ENCODE results near the gene KRTAP12-2. TPM values are rescaled to one million over a fixed set of nuclear protein-coding genes. Genes with fewer than 3 reads are reported as not detected.
"Not testable (repeated sequence)": the region's sequence is repeated elsewhere in the genome, so short reads cannot be mapped to it uniquely, and the experiment has no call there.

The KRTAP12-2 gene
- polyA plus RNA-seq, 2 donors, result not detected

- Histone ChIP-seq H3K4me3 (ENCODE audit: low read depth in 1 of 2, low read length in 2 of 2) (no peak overlapping the region), H3K36me3 (ENCODE audit: control insufficient read depth in 2 of 2, insufficient read depth in 2 of 2, low read length in 1 of 2) (no peaks in the 10 kb centered on the region), H3K27me3 (ENCODE audit: control insufficient read depth in 1 of 2, insufficient read depth in 2 of 2, low read length in 2 of 2) (peaks cover 0 to 7% of the 10 kb centered on the region in 2 donors), H3K4me1 (ENCODE audit: control insufficient read depth in 2 of 2, insufficient read depth in 2 of 2, low read length in 1 of 2) (no peaks in the 10 kb centered on the region), H3K9me3 (ENCODE audit: control insufficient read depth in 2 of 2, insufficient read depth in 1 of 2, low read depth in 1 of 2, low read length in 1 of 2) (peaks cover 4 to 12% of the 10 kb centered on the region in 2 donors), H3K27ac (ENCODE audit: low read depth in 2 of 2, low read length in 1 of 2) (no peak overlapping the region)
- 78 to 82% methylated on average over 20 to 22 of the region's 22 CpGs for WGBS, 2 donors
These were observed 35.6 kb upstream of the KRTAP12-2 start for GRCh38 chr21:44702111-44702972.

GRCh38 chr21:44701541-44701940 lies 34.8 kb upstream of the KRTAP12-2 start:
- no peak overlapping the region for H3K4me3 ChIP-seq (ENCODE audit: low read depth in 1 of 2, low read length in 2 of 2)
- no peaks in the 10 kb centered on the region for H3K4me1 ChIP-seq (ENCODE audit: control insufficient read depth in 2 of 2, insufficient read depth in 2 of 2, low read length in 1 of 2)
- no peak overlapping the region for H3K27ac ChIP-seq (ENCODE audit: low read depth in 2 of 2, low read length in 1 of 2)
- H3K36me3 ChIP-seq (ENCODE audit: control insufficient read depth in 2 of 2, insufficient read depth in 2 of 2, low read length in 1 of 2), result no peaks in the 10 kb centered on the region
- H3K9me3 ChIP-seq (ENCODE audit: control insufficient read depth in 2 of 2, insufficient read depth in 1 of 2, low read depth in 1 of 2, low read length in 1 of 2), result peaks cover 4 to 12% of the 10 kb centered on the region in 2 donors
- WGBS, 2 donors, result 35 to 39% methylated on average over 12 of the region's 12 CpGs
- peaks cover 0 to 4% of the 10 kb centered on the region in 2 donors for H3K27me3 ChIP-seq (ENCODE audit: control insufficient read depth in 1 of 2, insufficient read depth in 2 of 2, low read length in 2 of 2)

GRCh38 chr21:44701023-44701400 lies 34.3 kb upstream of the KRTAP12-2 start:
- Histone ChIP-seq H3K27ac (ENCODE audit: low read depth in 2 of 2, low read length in 1 of 2) (no peak overlapping the region), H3K4me1 (ENCODE audit: control insufficient read depth in 2 of 2, insufficient read depth in 2 of 2, low read length in 1 of 2) (no peaks in the 10 kb centered on the region), H3K4me3 (ENCODE audit: low read depth in 1 of 2, low read length in 2 of 2) (no peak overlapping the region), H3K36me3 (ENCODE audit: control insufficient read depth in 2 of 2, insufficient read depth in 2 of 2, low read length in 1 of 2) (no peaks in the 10 kb centered on the region), H3K27me3 (ENCODE audit: control insufficient read depth in 1 of 2, insufficient read depth in 2 of 2, low read length in 2 of 2) (peaks cover 0 to 4% of the 10 kb centered on the region in 2 donors), H3K9me3 (ENCODE audit: control insufficient read depth in 2 of 2, insufficient read depth in 1 of 2, low read depth in 1 of 2, low read length in 1 of 2) (peaks cover under 1 to 6% of the 10 kb centered on the region in 2 donors)
- WGBS, 2 donors, result 84 to 88% methylated on average over 14 of the region's 14 CpGs

- H3K27me3 ChIP-seq (ENCODE audit: control insufficient read depth in 1 of 2, insufficient read depth in 2 of 2, low read length in 2 of 2), result peaks cover 0 to 4% of the 10 kb centered on the region in 2 donors
- no peaks in the 10 kb centered on the region for H3K4me1 ChIP-seq (ENCODE audit: control insufficient read depth in 2 of 2, insufficient read depth in 2 of 2, low read length in 1 of 2)
- H3K9me3 ChIP-seq (ENCODE audit: control insufficient read depth in 2 of 2, insufficient read depth in 1 of 2, low read depth in 1 of 2, low read length in 1 of 2), result peaks cover 0 to 5% of the 10 kb centered on the region in 2 donors
- H3K4me3 ChIP-seq (ENCODE audit: low read depth in 1 of 2, low read length in 2 of 2), result no peak overlapping the region
- H3K36me3 ChIP-seq (ENCODE audit: control insufficient read depth in 2 of 2, insufficient read depth in 2 of 2, low read length in 1 of 2), result no peaks in the 10 kb centered on the region
- WGBS, 2 donors, result 49 to 62% methylated on average over 20 to 21 of the region's 21 CpGs
- no peak overlapping the region for H3K27ac ChIP-seq (ENCODE audit: low read depth in 2 of 2, low read length in 1 of 2)
These were observed 33.6 kb upstream of the KRTAP12-2 start for GRCh38 chr21:44700101-44701022.

- Histone ChIP-seq H3K27ac (ENCODE audit: low read depth in 2 of 2, low read length in 1 of 2) (no peak overlapping the region), H3K4me3 (ENCODE audit: low read depth in 1 of 2, low read length in 2 of 2) (no peak overlapping the region), H3K9me3 (ENCODE audit: control insufficient read depth in 2 of 2, insufficient read depth in 1 of 2, low read depth in 1 of 2, low read length in 1 of 2) (peaks cover 0 to 3% of the 10 kb centered on the region in 2 donors), H3K27me3 (ENCODE audit: control insufficient read depth in 1 of 2, insufficient read depth in 2 of 2, low read length in 2 of 2) (peaks cover 0 to 4% of the 10 kb centered on the region in 2 donors), H3K36me3 (ENCODE audit: control insufficient read depth in 2 of 2, insufficient read depth in 2 of 2, low read length in 1 of 2) (no peaks in the 10 kb centered on the region), H3K4me1 (ENCODE audit: control insufficient read depth in 2 of 2, insufficient read depth in 2 of 2, low read length in 1 of 2) (no peaks in the 10 kb centered on the region)
- 59 to 69% methylated on average over 17 of the region's 17 CpGs for WGBS, 2 donors
These were observed 32.8 kb upstream of the KRTAP12-2 start for GRCh38 chr21:44699502-44700001.

GRCh38 chr21:44697811-44698734 lies 31.3 kb upstream of the KRTAP12-2 start:
- WGBS, 2 donors, result 34 to 45% methylated on average over 35 of the region's 35 CpGs
- no peaks in the 10 kb centered on the region for H3K36me3 ChIP-seq (ENCODE audit: control insufficient read depth in 2 of 2, insufficient read depth in 2 of 2, low read length in 1 of 2)
- H3K27ac ChIP-seq (ENCODE audit: low read depth in 2 of 2, low read length in 1 of 2), result no peak overlapping the region
- peaks cover 0 to 3% of the 10 kb centered on the region in 2 donors for H3K9me3 ChIP-seq (ENCODE audit: control insufficient read depth in 2 of 2, insufficient read depth in 1 of 2, low read depth in 1 of 2, low read length in 1 of 2)
- H3K4me1 ChIP-seq (ENCODE audit: control insufficient read depth in 2 of 2, insufficient read depth in 2 of 2, low read length in 1 of 2), result no peaks in the 10 kb centered on the region
- peaks cover 0 to 4% of the 10 kb centered on the region in 2 donors for H3K27me3 ChIP-seq (ENCODE audit: control insufficient read depth in 1 of 2, insufficient read depth in 2 of 2, low read length in 2 of 2)
- H3K4me3 ChIP-seq (ENCODE audit: low read depth in 1 of 2, low read length in 2 of 2), result no peak overlapping the region

GRCh38 chr21:44697172-44697810 lies 30.6 kb upstream of the KRTAP12-2 start, which contains the start of gene KRTAP10-12:
Gene KRTAP10-12 (plus strand): TSS chr21:44697172. CDS start chr21:44697202, 30 bp downstream.
- H3K4me1 ChIP-seq (ENCODE audit: control insufficient read depth in 2 of 2, insufficient read depth in 2 of 2, low read length in 1 of 2); H3K9me3 ChIP-seq (ENCODE audit: control insufficient read depth in 2 of 2, insufficient read depth in 1 of 2, low read depth in 1 of 2, low read length in 1 of 2); H3K4me3 ChIP-seq (ENCODE audit: low read depth in 1 of 2, low read length in 2 of 2); H3K27ac ChIP-seq (ENCODE audit: low read depth in 2 of 2, low read length in 1 of 2); H3K36me3 ChIP-seq (ENCODE audit: control insufficient read depth in 2 of 2, insufficient read depth in 2 of 2, low read length in 1 of 2); H3K27me3 ChIP-seq (ENCODE audit: control insufficient read depth in 1 of 2, insufficient read depth in 2 of 2, low read length in 2 of 2): not testable (repeated sequence)
- 35 to 43% methylated on average over 16 to 21 of the region's 21 CpGs for WGBS, 2 donors

- Histone ChIP-seq H3K27me3 (ENCODE audit: control insufficient read depth in 1 of 2, insufficient read depth in 2 of 2, low read length in 2 of 2) (peaks cover 0 to 4% of the 10 kb centered on the region in 2 donors), H3K4me1 (ENCODE audit: control insufficient read depth in 2 of 2, insufficient read depth in 2 of 2, low read length in 1 of 2) (no peaks in the 10 kb centered on the region), H3K27ac (ENCODE audit: low read depth in 2 of 2, low read length in 1 of 2) (no peak overlapping the region), H3K9me3 (ENCODE audit: control insufficient read depth in 2 of 2, insufficient read depth in 1 of 2, low read depth in 1 of 2, low read length in 1 of 2) (no peaks in the 10 kb centered on the region), H3K36me3 (ENCODE audit: control insufficient read depth in 2 of 2, insufficient read depth in 2 of 2, low read length in 1 of 2) (no peaks in the 10 kb centered on the region), H3K4me3 (ENCODE audit: low read depth in 1 of 2, low read length in 2 of 2) (no peak overlapping the region)
- WGBS, 2 donors, result 63 to 77% methylated on average over 10 of the region's 10 CpGs
These were observed 29.8 kb upstream of the KRTAP12-2 start for GRCh38 chr21:44696572-44696971.

Measured in esophagus (tissue), 2 donors.